ENCODE data around the gene POLD2.

DNA sequence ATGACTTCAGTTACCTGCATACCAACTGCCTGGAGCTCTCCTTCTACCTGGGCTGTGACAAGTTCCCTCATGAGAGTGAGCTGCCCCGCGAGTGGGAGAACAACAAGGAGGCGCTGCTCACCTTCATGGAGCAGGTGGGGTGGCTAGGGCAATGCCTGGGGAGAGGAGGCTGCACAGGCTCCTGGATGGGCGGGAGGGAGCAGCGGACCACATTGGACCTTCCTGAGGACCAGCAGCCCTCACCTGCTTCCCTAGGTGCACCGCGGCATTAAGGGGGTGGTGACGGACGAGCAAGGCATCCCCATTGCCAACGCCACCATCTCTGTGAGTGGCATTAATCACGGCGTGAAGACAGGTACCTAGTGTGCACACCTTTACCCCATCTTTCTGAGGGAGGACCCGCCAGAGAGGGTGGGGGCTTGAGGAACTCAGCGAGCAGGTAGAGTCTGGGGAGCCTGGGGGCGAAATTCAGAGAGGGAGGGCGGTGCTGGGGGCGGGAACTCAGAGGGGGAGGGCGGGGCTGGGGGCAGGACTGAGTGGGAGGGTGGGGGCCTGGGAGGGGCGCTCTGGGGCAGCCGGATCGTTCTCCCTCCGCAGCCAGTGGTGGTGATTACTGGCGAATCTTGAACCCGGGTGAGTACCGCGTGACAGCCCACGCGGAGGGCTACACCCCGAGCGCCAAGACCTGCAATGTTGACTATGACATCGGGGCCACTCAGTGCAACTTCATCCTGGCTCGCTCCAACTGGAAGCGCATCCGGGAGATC is 10.2 kb downstream of the POLD2 start:
- TF ChIP-seq, protein P1, sequence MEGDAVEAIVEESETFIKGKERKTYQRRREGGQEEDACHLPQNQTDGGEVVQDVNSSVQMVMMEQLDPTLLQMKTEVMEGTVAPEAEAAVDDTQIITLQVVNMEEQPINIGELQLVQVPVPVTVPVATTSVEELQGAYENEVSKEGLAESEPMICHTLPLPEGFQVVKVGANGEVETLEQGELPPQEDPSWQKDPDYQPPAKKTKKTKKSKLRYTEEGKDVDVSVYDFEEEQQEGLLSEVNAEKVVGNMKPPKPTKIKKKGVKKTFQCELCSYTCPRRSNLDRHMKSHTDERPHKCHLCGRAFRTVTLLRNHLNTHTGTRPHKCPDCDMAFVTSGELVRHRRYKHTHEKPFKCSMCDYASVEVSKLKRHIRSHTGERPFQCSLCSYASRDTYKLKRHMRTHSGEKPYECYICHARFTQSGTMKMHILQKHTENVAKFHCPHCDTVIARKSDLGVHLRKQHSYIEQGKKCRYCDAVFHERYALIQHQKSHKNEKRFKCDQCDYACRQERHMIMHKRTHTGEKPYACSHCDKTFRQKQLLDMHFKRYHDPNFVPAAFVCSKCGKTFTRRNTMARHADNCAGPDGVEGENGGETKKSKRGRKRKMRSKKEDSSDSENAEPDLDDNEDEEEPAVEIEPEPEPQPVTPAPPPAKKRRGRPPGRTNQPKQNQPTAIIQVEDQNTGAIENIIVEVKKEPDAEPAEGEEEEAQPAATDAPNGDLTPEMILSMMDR (IDR thresholded peaks at IDR 0.05; ENCODE audit: low read depth, low read length, poor library complexity, severe bottlenecking) = no peak
- TF ChIP-seq EZH2phosphoT487 (IDR thresholded peaks at IDR 0.05; ENCODE audit: borderline replicate concordance, low read length) = no peak

Measured in DOHH2 (cell line).